GM19240 (cell line): ENCODE data around the gene AP1S1.
"Not testable (repeated sequence)": the region's sequence is repeated elsewhere in the genome, so short reads cannot be mapped to it uniquely, and the experiment has no call there.

ENCODE experiments used
- DNase-seq: peaks from one replicate; pipeline ENCODE4 v3.0.0; 2011; ENCODE audit warnings: low spot score; ENCODE audit not compliant: insufficient read length

AP1S1 gene

DNA sequence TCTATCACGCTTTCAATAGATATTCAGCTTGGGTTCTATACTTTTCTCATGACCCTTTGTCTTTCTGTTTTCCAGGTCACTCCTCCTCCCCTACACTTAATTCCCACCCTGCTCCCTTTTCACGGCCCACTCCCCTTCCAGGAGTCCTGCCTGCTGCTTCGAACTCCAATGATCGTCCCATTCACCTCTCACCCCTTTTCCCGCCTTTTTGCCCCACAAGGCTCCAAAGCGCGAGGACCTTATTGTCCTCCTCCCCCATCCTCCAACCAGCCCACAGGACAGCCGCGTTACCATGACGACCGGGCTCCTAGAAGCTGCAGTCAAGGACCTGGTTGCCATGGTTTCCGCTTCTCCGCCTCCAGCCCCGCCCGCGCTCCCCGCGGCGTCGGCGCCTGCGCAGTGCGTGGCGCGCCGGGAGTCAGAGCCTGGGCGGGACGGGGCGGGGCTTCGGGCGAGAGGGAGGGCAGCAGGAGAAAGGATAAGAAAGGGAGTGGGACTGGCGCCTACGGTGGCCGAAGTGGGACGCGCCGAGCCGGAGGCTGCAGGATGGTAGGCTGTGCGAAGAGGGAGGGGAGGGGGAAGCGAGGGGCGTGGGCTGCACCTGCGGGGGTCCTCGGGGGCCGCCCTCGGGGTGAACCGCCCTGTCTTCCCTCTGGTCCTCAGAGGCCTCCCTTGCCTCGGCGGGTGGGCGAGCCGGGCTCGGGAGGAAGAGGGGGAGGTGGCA is at the start of gene AP1S1:
Gene AP1S1, plus strand, starts transcription at position 508 of the 724 bp plus-strand sequence. Its CDS starts 39 bp downstream, at position 547.
- peak; percentile 98 for DNase-seq

GRCh38 chr7:101104799-101105198 is 49.5 kb upstream of the AP1S1 start:
- no peak for DNase-seq

DNA sequence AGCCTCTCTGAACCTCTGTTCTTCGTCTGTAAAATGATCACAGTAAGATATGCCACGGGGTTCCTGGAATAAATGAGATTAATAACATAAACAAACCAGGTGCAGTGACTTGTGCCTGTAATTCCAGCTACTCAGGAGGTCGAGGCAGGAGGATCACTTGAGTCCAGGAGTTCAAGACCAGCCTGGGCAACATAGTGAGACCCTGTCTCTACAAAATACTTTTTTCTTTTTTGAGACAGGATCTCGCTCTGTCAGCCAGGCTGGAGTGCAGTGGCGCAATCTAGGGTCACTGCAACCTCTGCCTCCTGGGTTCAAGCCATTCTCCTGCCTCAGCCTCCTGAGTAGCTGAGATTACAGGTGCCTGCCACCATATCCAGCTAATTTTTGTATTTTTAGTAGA is 49.0 kb upstream of the AP1S1 start:
- not testable (repeated sequence) for DNase-seq

DNA sequence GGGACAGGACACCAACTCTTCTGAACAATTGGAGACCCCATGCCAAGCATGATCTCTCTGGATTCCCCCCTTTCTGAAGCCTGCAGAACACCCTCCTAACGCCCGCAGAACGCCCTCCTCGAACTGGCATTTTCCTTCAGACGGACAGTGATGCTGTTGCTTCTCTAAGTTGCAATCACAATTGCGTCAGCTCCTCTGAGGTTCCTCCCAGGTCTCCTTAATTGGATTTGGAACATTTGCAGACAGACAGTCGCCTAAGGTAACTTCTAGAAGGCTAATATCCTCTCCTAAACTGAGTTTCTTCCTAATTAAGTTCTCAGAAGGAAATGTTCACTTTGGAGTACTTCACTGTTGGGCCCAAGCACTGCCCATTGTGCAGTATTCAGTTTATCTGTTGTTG is 47.9 kb upstream of the AP1S1 start:
- DNase-seq: no peak

GRCh38 chr7:101108330-101108857 is 45.9 kb upstream of the AP1S1 start:
- DNase-seq: no peak

DNA sequence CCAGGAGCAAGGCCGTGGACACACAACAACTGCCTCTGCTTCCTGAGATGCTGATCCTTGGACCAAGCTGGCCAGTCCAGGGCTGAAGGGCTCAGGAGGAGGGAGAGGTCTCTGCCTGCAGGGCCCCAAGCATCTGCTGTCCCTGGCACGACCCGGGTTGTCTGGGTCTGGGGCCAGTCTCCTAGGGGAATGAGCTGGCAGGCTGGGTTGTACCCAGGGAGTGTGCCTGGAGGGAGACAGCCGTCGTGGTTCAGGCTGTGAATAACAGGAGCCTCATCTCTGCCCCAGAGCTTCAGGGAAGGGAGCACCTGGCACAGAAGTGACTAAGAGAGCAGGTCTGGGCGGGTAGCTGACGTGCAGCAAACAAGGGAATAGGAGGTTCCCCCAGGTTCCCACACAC is 45.3 kb upstream of the AP1S1 start:
- DNase-seq: no peak

- DNase-seq: no peak
These were observed 44.9 kb upstream of the AP1S1 start for GRCh38 chr7:101109368-101109767.

DNA sequence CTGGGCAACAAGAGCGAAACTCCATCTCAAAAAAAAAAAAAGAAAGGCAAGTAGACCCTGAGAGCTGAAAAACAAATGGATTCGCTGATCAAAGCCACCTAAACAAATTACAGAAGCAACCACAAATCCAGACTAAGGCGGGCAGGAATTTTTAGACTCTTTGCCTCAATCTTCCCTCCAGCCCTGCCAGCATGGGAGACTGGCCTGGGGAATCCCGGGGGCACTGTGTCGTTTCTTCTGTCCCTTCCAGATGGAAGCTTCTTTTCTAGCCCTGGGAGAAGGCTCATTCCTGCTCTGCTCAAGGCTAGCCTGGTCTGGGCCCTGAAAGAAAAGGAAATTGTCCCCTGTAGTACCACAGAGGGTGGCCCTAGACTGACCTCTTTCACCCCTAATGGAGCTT is 43.0 kb upstream of the AP1S1 start:
- no peak for DNase-seq

- DNase-seq: no peak
These were observed 42.0 kb upstream of the AP1S1 start for GRCh38 chr7:101112233-101112632.

GRCh38 chr7:101113140-101113539 is 41.1 kb upstream of the AP1S1 start:
- DNase-seq: not testable (repeated sequence)

DNA sequence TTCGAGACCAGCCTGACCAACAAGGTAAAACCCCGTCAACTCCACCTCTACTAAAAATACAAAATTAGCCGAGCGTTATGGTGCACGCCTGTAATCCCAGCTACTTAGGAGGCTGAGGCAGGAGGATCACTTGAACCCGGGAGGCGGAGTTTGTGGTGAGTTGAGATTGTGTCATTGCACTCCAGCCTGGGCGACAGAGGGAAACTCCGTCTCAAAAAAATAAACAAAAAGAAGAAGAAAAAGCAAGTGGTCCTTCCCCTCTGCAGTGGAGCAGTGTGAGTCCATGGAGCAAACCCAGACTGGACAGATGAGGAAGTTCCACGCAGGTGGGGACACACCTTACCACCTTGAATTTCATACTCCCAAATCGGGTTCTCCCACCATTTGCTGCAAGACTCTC is 40.4 kb upstream of the AP1S1 start:
- no peak for DNase-seq

GRCh38 chr7:101114492-101114891 is 39.8 kb upstream of the AP1S1 start:
- no peak for DNase-seq

GRCh38 chr7:101115215-101115614 is 39.1 kb upstream of the AP1S1 start:
- DNase-seq: no peak

- no peak for DNase-seq
These were observed 37.4 kb upstream of the AP1S1 start for GRCh38 chr7:101116898-101117297.

DNA sequence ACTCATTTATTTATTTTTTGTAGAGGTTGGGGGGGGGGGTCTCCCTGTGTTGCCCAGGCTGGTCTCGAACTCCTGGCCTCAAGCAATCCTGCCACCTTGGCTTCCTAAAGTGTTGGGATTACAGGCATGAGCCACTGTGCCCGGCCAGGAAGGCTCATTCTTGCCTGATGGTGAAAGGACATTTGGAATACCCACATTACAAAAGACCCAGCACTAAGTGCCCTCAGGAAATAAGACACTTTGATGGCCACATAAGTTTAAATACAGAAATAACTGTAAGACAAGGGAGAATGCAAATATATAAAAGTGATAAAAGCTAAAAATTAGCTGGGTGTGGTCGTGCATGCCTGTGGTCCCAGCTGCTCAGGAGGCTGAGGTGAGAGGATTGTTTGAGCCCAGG is 35.4 kb upstream of the AP1S1 start:
- no peak for DNase-seq

DNA sequence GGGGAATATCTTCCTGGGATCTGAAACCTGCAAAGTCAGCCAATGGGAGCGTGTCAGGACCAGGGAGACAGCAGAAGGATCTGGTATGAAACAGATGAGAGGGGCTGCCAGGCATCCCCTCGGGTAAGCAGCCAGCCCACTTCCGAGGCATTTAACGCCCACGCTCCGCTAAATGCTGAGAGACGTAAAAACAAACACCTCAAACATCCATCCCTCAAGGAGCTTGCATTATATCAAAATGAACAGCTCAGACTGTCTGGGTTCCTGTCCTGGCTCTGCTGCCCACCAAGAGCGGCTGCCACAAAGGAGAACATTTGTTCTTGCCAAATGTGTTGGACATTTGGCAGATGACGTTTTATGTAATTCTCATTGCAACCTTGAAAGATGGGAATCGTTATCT is 34.4 kb upstream of the AP1S1 start:
- DNase-seq: no peak

GRCh38 chr7:101120315-101120714 is 34.0 kb upstream of the AP1S1 start:
- no peak for DNase-seq

- DNase-seq: not testable (repeated sequence)
These were observed 32.7 kb upstream of the AP1S1 start for GRCh38 chr7:101121631-101121990.

DNA sequence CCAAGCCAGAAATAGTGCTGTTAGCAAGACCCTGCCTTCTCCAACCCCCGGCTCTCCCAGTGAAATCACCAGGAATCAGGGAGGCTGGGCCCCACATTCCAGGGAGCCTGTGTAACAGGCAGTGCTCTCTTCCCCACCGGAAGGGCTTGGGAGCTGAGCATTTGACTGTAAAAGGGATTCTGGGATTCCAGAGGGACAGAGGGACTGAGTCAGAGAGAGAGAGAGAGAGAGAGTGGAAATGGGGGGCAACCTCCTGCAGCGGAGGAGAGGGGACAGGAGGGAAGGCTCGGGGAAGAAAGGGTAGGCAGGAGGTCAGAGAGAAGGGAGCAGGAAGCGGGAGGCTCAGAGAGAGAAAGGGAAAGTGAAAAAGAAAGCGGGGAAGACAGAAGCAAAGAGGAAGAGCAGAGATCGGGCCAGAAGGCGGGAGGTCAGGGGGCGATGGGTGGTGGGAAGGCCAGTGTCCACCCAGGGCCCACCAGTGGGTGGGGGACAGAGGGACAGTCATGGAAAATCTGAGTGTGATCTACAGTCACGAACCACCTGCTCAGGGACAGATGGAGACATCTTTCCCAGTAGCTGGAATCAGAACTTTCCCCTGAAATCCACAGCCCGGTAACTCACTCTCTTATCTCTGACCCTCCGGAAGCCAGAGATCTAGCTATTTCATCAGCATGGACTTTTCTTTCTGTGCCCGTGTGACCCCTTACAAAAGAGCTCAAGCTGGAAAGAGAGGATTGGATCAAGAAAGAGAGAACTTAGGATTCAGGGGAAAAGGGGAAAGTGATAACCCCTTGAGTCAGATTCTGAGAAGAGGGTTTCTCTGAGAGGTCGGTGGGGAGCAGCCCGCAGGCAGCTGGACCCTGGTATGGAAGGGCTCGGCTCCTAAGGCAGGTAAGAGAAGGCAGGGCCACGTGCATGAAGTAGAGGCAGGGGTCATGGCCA is 32.0 kb upstream of the AP1S1 start:
- DNase-seq: no peak

DNA sequence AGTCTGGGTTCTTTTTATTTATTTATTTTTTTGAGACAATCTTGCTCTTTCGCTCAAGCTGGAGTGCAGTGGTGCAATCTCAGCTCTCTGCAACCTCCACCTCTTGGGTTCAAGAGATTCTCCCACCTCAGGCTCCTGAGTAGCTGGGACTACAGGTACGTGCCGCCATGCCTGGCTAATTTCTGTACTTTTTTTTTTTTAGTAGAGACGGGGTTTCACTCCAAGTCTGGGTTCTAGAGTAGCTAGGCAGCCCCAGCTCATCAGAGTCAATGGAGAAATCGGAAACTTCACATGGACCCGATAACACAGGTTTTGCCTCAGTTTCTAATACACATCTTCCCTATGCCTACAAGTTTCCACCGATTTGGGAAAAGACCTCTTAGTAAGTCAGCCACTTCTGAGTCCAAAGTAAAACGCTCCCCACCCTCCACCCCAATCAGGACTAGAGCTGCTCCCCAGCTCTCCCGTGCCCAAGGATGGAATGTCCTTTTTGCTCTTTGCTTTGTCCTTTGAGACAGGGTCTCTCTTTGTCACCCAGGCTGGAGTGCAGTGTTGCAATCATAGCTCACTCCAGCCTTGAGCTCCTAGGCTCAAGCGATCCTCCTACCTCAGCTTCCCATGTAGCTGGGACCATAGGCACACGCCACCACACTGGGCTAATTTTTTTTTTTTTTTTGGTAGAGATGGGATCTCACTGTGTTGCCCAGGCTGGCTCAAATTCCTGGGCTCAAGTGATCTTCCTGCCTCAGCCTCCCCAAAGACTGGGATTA is 31.2 kb upstream of the AP1S1 start:
- no peak for DNase-seq

DNA sequence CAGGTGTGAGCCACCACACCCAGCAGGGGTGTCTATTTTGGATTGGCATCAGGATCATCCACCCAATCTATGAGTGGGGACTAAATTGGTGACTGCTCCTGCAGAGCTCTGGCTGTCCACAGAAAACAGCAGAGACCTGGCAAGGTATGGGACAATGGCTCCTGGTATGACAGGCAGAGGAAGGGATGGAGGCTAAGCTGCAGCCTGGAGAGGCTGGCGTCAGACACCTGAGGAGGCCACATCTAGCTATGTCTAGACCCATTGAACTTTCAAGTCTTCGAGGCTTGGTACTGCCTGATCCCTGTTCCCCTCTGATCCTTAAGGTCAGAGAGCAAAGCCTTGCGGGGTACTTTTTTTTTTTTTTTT is 30.6 kb upstream of the AP1S1 start:
- no peak for DNase-seq
